ENCODE results near the gene SLC23A1.
"Not testable (repeated sequence)": the region's sequence is repeated elsewhere in the genome, so short reads cannot be mapped to it uniquely, and the experiment has no call there.

SLC23A1 gene

GRCh38 chr5:139369181-139369580 is 13.9 kb downstream of the SLC23A1 start:
- no peak for DNase-seq (ENCODE audit: low read depth in 2 of 2)

GRCh38 chr5:139368613-139369012 is 14.5 kb downstream of the SLC23A1 start:
- no peak for DNase-seq (ENCODE audit: low read depth in 2 of 2)

GRCh38 chr5:139364466-139364865 is 18.6 kb downstream of the SLC23A1 start:
- DNase-seq (ENCODE audit: low read depth in 2 of 2) = no peak

- no peak for DNase-seq (ENCODE audit: low read depth in 2 of 2)
These were observed 19.2 kb downstream of the SLC23A1 start for GRCh38 chr5:139363937-139364336.

- no peak for DNase-seq (ENCODE audit: low read depth in 2 of 2)
These were observed 21.2 kb downstream of the SLC23A1 start for GRCh38 chr5:139361835-139362429.

GRCh38 chr5:139360384-139360783 is 22.7 kb downstream of the SLC23A1 start:
- no peak for DNase-seq (ENCODE audit: low read depth in 2 of 2)

- no peak for DNase-seq (ENCODE audit: low read depth in 2 of 2)
These were observed 25.0 kb downstream of the SLC23A1 start for GRCh38 chr5:139358064-139358463.

- DNase-seq (ENCODE audit: low read depth in 2 of 2) = not testable (repeated sequence)
These were observed 27.2 kb downstream of the SLC23A1 start for GRCh38 chr5:139355900-139356299.

GRCh38 chr5:139354186-139354585 is 28.9 kb downstream of the SLC23A1 start:
- no peak for DNase-seq (ENCODE audit: low read depth in 2 of 2)

- DNase-seq (ENCODE audit: low read depth in 2 of 2) = not testable (repeated sequence)
These were observed 35.2 kb downstream of the SLC23A1 start for GRCh38 chr5:139347863-139348262.

GRCh38 chr5:139345442-139345841 is 37.7 kb downstream of the SLC23A1 start:
- not testable (repeated sequence) for DNase-seq (ENCODE audit: low read depth in 2 of 2)

- no peak for DNase-seq (ENCODE audit: low read depth in 2 of 2)
These were observed 38.9 kb downstream of the SLC23A1 start for GRCh38 chr5:139344177-139344576.

- DNase-seq (ENCODE audit: low read depth in 2 of 2) = no peak
These were observed 39.6 kb downstream of the SLC23A1 start for GRCh38 chr5:139343476-139343875.

GRCh38 chr5:139342423-139342723 is 40.7 kb downstream of the SLC23A1 start:
- DNase-seq (ENCODE audit: low read depth in 2 of 2) = no peak

- peak; percentile 90 to 95 for DNase-seq (ENCODE audit: low read depth in 2 of 2)
These were observed 41.2 kb downstream of the SLC23A1 start, which contains the start of gene PAIP2 for GRCh38 chr5:139341689-139342422. TSS of gene PAIP2 (plus strand) at chr5:139341854. CDS start at chr5:139363785, 21,931 bp downstream.

- no peak for DNase-seq (ENCODE audit: low read depth in 2 of 2)
These were observed 41.9 kb downstream of the SLC23A1 start for GRCh38 chr5:139341187-139341688.

- no peak for DNase-seq (ENCODE audit: low read depth in 2 of 2)
These were observed 43.0 kb downstream of the SLC23A1 start for GRCh38 chr5:139340051-139340450.

- no peak for DNase-seq (ENCODE audit: low read depth in 2 of 2)
These were observed 47.3 kb downstream of the SLC23A1 start for GRCh38 chr5:139335811-139336210.

All from stimulated activated CD4-positive, alpha-beta T cell treated with anti-CD3 and anti-CD28 coated beads, Interleukin-1b, Interleukin-23, amount 100 ng/mL, for 1 hour (primary cell).